ENCODE measurements around the gene PIGU.
"Not testable (repeated sequence)": the region's sequence is repeated elsewhere in the genome, so short reads cannot be mapped to it uniquely, and the experiment has no call there.

Gene PIGU

GRCh38 chr20:34528921-34529297 is 148.0 kb downstream of the PIGU start:
- DNase-seq, result no peak

- DNase-seq, result no peak
Observed at GRCh38 chr20:34527016-34527415, 149.9 kb downstream of the PIGU start.

GRCh38 chr20:34526466-34526865 is 150.4 kb downstream of the PIGU start:
- DNase-seq, result no peak

- peak; percentile 97 for DNase-seq
Observed at GRCh38 chr20:34525709-34526416, 151.0 kb downstream of the PIGU start.

GRCh38 chr20:34525342-34525708 is 151.6 kb downstream of the PIGU start:
- DNase-seq, result no peak

GRCh38 chr20:34524426-34524825 is 152.5 kb downstream of the PIGU start:
- DNase-seq, result no peak

GRCh38 chr20:34522969-34523871 is 153.7 kb downstream of the PIGU start:
- DNase-seq, result peak; percentile 87

- DNase-seq, result not testable (repeated sequence)
Observed at GRCh38 chr20:34519841-34520240, 157.1 kb downstream of the PIGU start.

GRCh38 chr20:34518863-34519262 is 158.0 kb downstream of the PIGU start:
- DNase-seq, result not testable (repeated sequence)

- no peak for DNase-seq
Observed at GRCh38 chr20:34517114-34517505, 159.8 kb downstream of the PIGU start.

- DNase-seq, result peak; percentile 98
Observed at GRCh38 chr20:34516247-34517113, 160.4 kb downstream of the PIGU start, which contains the start of gene DYNLRB1. Gene DYNLRB1 (plus strand): TSS chr20:34516422. CDS start chr20:34516459, 37 bp downstream.

GRCh38 chr20:34515484-34516246 is 161.2 kb downstream of the PIGU start:
- DNase-seq, result peak; percentile 92

GRCh38 chr20:34514897-34515483 is 161.9 kb downstream of the PIGU start:
- DNase-seq, result no peak

GRCh38 chr20:34514034-34514433 is 162.9 kb downstream of the PIGU start:
- DNase-seq, result not testable (repeated sequence)

- peak; percentile 55 for DNase-seq
Observed at GRCh38 chr20:34512955-34513419, 163.9 kb downstream of the PIGU start.

GRCh38 chr20:34512266-34512954 is 164.5 kb downstream of the PIGU start:
- DNase-seq, result peak; percentile 35

GRCh38 chr20:34511891-34512265 is 165.0 kb downstream of the PIGU start:
- peak; percentile 79 for DNase-seq

GRCh38 chr20:34510575-34510974 is 166.3 kb downstream of the PIGU start:
- no peak for DNase-seq
